Measurements from ENCODE around the gene PPIH.

GRCh38 chr1:42674682-42675081 is 16.5 kb downstream of the PPIH start:
- TF ChIP-seq POLR2A (IDR thresholded peaks at IDR 0.05) (no peak), CTCF (IDR thresholded peaks at IDR 0.05) (no peak)
